NCI-H1694 (cell line): ENCODE data around the gene ZC3H13.
A peak's percentile ranks its signal among the peaks of the same experiment; 100 is the strongest.

Source experiments
- DNase-seq: peaks from one replicate; lab custom pipeline; 2025; lab: John Stamatoyannopoulos, UW

The ZC3H13 gene

DNA sequence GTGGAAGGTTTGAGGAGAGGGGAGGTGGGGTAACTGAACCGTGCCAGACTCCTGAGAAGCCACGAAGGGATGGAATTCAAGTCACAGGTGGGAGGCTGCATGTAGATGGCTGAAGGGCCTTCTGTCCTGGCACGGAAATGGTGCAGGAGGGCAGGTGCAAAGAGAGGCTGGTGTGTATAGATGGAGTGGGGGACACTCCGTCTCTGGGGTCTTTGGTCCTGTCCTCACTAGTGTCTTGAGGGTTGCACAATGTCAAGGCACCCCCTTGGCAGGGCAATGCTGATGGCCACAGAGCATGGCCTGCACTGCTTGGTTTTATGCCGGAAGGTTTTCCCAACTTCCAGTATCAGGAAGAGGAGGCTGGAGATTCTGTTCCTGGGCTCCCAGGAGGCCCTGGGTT, 118.3 kb downstream of the ZC3H13 start:
- DNase-seq, result no peak

DNA sequence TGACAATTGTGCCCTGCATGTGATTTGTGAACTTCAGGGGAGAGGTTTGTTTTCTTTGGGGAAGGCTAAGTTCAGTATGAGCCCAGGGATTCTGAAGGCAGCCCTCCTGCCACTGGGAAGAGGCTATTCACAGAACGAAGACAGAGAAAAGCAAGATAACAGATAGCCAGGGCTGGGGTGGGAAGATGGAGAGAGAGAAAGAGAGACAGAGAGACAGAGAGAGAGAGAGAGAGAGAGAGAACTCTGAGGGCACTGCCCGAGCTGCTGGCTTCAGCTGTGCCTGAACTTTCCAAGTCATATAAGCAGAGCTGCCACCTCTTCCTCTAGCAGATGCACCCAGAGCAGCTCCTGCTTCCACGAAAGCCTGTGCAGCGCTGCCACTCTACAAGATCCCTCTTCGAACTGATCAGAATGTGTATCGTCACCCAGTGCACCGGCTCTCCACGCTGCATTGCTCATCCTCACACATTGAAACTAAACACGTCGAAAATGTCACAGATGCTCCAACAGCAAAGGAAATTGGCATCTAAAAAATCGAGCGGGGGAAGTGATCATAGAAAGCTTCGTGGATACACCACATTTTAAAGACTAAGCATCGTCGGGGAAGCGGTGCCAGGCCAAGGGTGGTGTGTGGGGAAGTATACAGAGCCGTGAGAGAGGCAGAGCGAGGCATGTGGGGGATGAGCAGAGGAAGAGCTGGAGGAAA, 119.2 kb downstream of the ZC3H13 start:
- no peak for DNase-seq

DNA sequence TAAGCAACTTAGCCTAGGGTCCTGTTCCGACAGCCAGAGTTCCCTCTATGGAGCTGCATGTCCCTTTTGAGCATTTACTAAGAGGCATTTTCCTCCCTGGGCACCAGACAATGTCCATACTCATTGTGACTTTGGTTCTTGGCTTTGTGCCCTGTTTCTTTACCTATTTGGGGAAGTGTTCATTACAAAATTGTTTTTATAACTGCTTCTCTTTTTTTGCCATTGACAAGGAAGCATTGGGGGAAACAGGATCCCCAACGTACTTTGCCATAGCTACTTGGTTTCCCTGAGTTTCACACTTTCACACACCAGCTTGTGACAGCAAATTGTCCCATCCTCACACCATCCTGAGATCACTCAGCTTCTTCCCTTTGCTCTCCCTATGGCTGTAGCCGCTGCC, 119.9 kb downstream of the ZC3H13 start:
- DNase-seq, result no peak

- DNase-seq, result no peak
These were observed 120.4 kb downstream of the ZC3H13 start for GRCh38 chr13:45932172-45932571.

DNA sequence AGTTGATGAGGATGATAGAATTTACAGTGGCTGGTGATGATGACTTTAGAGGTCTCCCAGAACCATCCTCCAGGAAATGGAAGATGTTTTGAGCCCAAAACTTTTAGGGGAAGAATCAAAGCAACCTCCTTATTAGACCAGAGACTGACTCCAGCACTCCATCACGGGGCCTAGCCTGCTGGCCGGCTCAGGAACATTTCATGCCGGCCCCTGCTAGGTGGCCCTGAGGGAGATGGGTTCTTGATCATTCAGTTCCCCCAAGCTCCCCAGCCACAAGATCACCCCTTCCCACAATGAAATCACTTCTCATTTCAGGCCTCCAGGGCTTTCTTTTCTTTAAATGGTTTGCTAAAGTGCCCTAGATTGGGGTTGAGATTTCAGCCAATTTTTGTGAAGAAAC, 121.3 kb downstream of the ZC3H13 start:
- DNase-seq, result no peak

DNA sequence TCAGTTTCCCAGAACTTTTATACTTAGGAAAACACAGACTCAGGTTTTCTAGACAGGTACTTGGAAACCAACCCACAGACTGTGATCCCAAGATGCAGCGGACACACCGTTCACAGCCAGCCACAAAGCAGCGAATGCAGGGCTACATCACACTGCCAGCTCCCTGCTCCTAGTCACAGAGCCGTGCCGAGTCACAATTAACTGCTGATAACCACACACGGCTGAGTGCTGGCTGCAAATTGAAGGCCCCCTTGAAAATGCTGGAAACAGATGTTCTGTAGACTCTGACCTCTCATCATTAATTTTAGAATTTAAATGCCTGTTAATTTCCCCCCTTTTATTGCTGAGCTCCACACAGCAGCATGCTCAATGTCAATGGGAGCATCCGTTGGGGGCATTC, 122.4 kb downstream of the ZC3H13 start:
- no peak for DNase-seq

DNA sequence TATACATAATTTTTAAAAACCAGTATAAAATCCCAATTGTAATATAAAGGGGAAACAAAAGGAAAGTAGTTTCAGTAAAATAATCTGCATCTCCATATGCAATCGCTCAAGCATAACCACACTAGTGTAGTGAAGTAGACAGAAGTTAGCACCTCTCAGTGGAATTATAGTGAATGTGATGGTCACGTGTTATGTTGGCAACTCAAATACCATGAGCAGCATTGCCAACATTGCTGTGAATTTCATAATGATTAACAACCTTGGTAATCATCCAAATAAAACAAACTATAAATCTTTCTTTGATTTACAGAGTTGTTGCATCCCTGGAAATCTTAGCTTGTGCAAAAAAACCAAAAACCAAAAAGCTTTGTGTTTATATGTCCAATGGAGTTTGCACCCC, 123.7 kb downstream of the ZC3H13 start:
- peak; percentile 56 for DNase-seq

- DNase-seq, result no peak
These were observed 124.4 kb downstream of the ZC3H13 start for GRCh38 chr13:45928176-45928575.

GRCh38 chr13:45926741-45927140, 125.8 kb downstream of the ZC3H13 start:
- DNase-seq, result no peak

GRCh38 chr13:45925151-45925550, 127.4 kb downstream of the ZC3H13 start:
- DNase-seq, result no peak

DNA sequence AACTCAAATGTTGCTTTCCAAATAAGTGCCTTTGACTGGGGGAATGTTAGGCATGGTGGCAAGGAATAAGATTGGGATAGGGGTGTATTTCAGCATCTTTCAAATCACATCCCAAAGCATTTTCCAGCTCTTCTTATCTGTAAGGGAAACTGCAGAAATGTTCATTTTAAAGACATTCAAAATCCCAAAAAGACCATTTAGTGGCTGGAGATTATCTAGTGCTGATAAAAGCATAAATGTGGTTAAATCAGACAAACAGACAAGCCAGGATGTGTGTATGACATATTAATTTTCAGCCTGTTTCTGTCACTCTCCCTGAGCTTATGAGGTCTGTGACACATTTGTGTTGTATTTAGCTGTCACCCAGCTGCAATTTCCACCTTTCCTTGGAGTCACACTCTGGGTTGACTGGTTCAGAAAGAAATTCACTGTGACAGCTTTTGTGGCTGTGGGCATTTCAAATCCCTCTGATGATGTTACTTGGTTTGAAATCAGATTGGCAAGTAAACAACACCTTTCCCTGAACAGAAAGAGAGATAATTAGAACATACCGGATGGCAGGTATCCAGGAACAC, 131.3 kb downstream of the ZC3H13 start:
- DNase-seq, result no peak

DNA sequence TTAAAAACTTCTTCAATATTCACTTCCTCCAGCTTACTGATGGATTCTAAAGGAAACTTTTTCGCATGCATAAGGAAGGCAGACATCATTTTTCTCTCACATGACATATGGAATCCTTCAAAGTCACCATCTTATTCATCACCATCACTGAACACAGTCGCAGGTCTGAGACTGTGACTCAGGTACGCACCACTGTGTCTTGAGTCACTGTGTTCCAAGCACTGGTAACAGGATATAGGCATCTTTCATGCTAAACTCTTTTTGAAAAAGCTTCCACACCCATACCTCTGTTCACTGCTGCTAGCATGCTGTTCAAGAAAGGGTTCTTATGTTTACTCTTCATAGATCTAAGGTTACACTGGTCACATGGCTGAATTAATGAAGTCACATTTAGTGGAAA, 133.9 kb downstream of the ZC3H13 start:
- no peak for DNase-seq

- DNase-seq, result no peak
These were observed 135.5 kb downstream of the ZC3H13 start for GRCh38 chr13:45917019-45917418.

- no peak for DNase-seq
These were observed 136.7 kb downstream of the ZC3H13 start for GRCh38 chr13:45915686-45916439.

GRCh38 chr13:45909673-45910072, 142.9 kb downstream of the ZC3H13 start:
- peak; percentile 86 for DNase-seq

GRCh38 chr13:45909089-45909488, 143.5 kb downstream of the ZC3H13 start:
- no peak for DNase-seq

GRCh38 chr13:45907503-45907902, 145.0 kb downstream of the ZC3H13 start:
- no peak for DNase-seq
